Astrocyte (in vitro differentiated cells and primary cell): ENCODE data around the gene SPINK8. TPM values are rescaled to one million over a fixed set of nuclear protein-coding genes. Genes with fewer than 3 reads are reported as not detected.

Experiments used
- DNase-seq: peaks from one replicate; pipeline ENCODE4 v3.0.0-alpha.2; 2010; ENCODE audit warnings: low read depth
- FAIRE-seq: peaks from 2 replicates; lab custom pipeline; 2011; peaks lifted over from hg19 to GRCh38; lab: Jason Lieb, UNC
- H2AFZ ChIP-seq: 2 replicates; pipeline ENCODE4 v1.6.0; 2012; ENCODE audit warnings: low read depth, low read length, inconsistent platforms
- H3K27ac ChIP-seq: 2 replicates; pipeline ENCODE4 v1.5.1; 2011; ENCODE audit warnings: low read depth, low read length, inconsistent platforms
- H3K27me3 ChIP-seq: 2 replicates; pipeline ENCODE4 v1.6.0; 2011; ENCODE audit warnings: low read length, inconsistent platforms; ENCODE audit not compliant: insufficient read depth
- H3K36me3 ChIP-seq: 2 replicates; pipeline ENCODE4 v1.5.1; 2011; ENCODE audit warnings: low read length, inconsistent platforms; ENCODE audit not compliant: insufficient read depth
- H3K4me1 ChIP-seq: 2 replicates; pipeline ENCODE4 v1.5.1; 2011; ENCODE audit warnings: low read length, inconsistent platforms; ENCODE audit not compliant: insufficient read depth
- H3K4me2 ChIP-seq: 2 replicates; pipeline ENCODE4 v1.6.0; 2012; ENCODE audit warnings: low read length, inconsistent platforms
- H3K4me3 ChIP-seq: 2 replicates; pipeline ENCODE4 v1.5.1; 2011; ENCODE audit warnings: low read depth, mild to moderate bottlenecking, low read length, inconsistent platforms; ENCODE audit not compliant: insufficient read depth
- H3K79me2 ChIP-seq: 2 replicates; pipeline ENCODE4 v1.6.0; 2012; ENCODE audit warnings: mild to moderate bottlenecking, low read length, inconsistent platforms; ENCODE audit not compliant: insufficient read depth
- H3K9ac ChIP-seq: 2 replicates; pipeline ENCODE4 v1.6.0; 2012; ENCODE audit warnings: mild to moderate bottlenecking, low read length, inconsistent platforms
- H3K9me3 ChIP-seq: 2 replicates; pipeline ENCODE4 v1.5.1; 2012; ENCODE audit warnings: low read depth, mild to moderate bottlenecking, low read length, inconsistent platforms; ENCODE audit not compliant: insufficient read depth
- H4K20me1 ChIP-seq: 2 replicates; pipeline ENCODE4 v1.6.0; 2012; ENCODE audit warnings: low read length, inconsistent platforms; ENCODE audit not compliant: insufficient read depth
- H3K27ac Mint-ChIP-seq: one replicate; pipeline ENCODE4 v1.8.0; 2021; ENCODE audit warnings: mild to moderate bottlenecking, mixed read lengths; ENCODE audit not compliant: unreplicated experiment
- H3K27me3 Mint-ChIP-seq: one replicate; pipeline ENCODE4 v1.8.0; 2021; ENCODE audit warnings: low read depth, mixed read lengths; ENCODE audit not compliant: unreplicated experiment
- H3K36me3 Mint-ChIP-seq: one replicate; pipeline ENCODE4 v1.8.0; 2021; ENCODE audit warnings: low read depth, mixed read lengths; ENCODE audit not compliant: unreplicated experiment
- H3K4me1 Mint-ChIP-seq: one replicate; pipeline ENCODE4 v1.8.0; 2021; ENCODE audit warnings: low read depth, mixed read lengths; ENCODE audit not compliant: unreplicated experiment
- H3K4me3 Mint-ChIP-seq: one replicate; pipeline ENCODE4 v1.8.0; 2021; ENCODE audit warnings: mild to moderate bottlenecking, moderate library complexity, mixed read lengths; ENCODE audit not compliant: unreplicated experiment
- H3K9me3 Mint-ChIP-seq: one replicate; pipeline ENCODE4 v1.8.0; 2021; ENCODE audit warnings: mild to moderate bottlenecking, mixed read lengths; ENCODE audit not compliant: unreplicated experiment
- CTCF ChIP-seq: IDR thresholded peaks from 2 replicates; pipeline ENCODE4 v1.5.1; 2011; ENCODE audit warnings: low read depth, mild to moderate bottlenecking, inconsistent platforms, low read length, moderate library complexity; ENCODE audit not compliant: insufficient read depth
- EZH2 ChIP-seq: IDR thresholded peaks from 2 replicates; pipeline ENCODE4 v1.6.1; 2012; ENCODE audit warnings: mild to moderate bottlenecking, low read length, inconsistent platforms; ENCODE audit not compliant: insufficient read depth
- total RNA-seq: library from RNA; stranded (reverse); gene quantifications from 2 replicates; pipeline ENCODE4 v1.2.1, GENCODE V29; 2021

Gene SPINK8
- total RNA-seq, 1 donor from 2014 or later = not detected

GRCh38 chr3:48347500-48347899, 14.0 kb upstream of the SPINK8 start:
- Histone ChIP-seq H3K4me2 (no peak overlapping the region), H3K27ac (no peak overlapping the region), H3K9ac (no peak overlapping the region), H4K20me1 (no peaks in the 10 kb centered on the region), H3K36me3 (no peaks in the 10 kb centered on the region), H3K79me2 (no peaks in the 10 kb centered on the region), H3K9me3 (no peaks in the 10 kb centered on the region), H3K27me3 (peaks cover 5% of the 10 kb centered on the region), H3K4me3 (no peak overlapping the region), H3K4me1 (no peaks in the 10 kb centered on the region), H2AFZ (no peak overlapping the region)
- H3K4me3 Mint-ChIP-seq = no peak overlapping the region
- TF ChIP-seq EZH2 = no peak
- TF ChIP-seq CTCF = no peak
- FAIRE-seq = no peak
- H3K36me3 Mint-ChIP-seq = peaks cover 1% of the 10 kb centered on the region
- H3K27me3 Mint-ChIP-seq = peaks cover 27% of the 10 kb centered on the region
- DNase-seq = no peak
- no peaks in the 10 kb centered on the region for H3K9me3 Mint-ChIP-seq
- H3K27ac Mint-ChIP-seq = no peak overlapping the region
- no peaks in the 10 kb centered on the region for H3K4me1 Mint-ChIP-seq

GRCh38 chr3:48345946-48346572, 12.6 kb upstream of the SPINK8 start:
- Histone ChIP-seq H3K27me3 (no peaks in the 10 kb centered on the region), H3K79me2 (no peaks in the 10 kb centered on the region), H3K27ac (no peak overlapping the region), H3K9ac (no peak overlapping the region), H4K20me1 (no peaks in the 10 kb centered on the region), H3K36me3 (no peaks in the 10 kb centered on the region), H3K9me3 (no peaks in the 10 kb centered on the region), H2AFZ (no peak overlapping the region), H3K4me3 (no peak overlapping the region), H3K4me2 (no peak overlapping the region), H3K4me1 (no peaks in the 10 kb centered on the region)
- no peak for TF ChIP-seq CTCF
- no peak for TF ChIP-seq EZH2
- Mint-ChIP-seq H3K4me3 (no peak overlapping the region), H3K4me1 (no peaks in the 10 kb centered on the region), H3K9me3 (no peaks in the 10 kb centered on the region), H3K36me3 (peaks cover 1% of the 10 kb centered on the region), H3K27me3 (peaks cover 23% of the 10 kb centered on the region), H3K27ac (no peak overlapping the region)
- FAIRE-seq (no peak), DNase-seq (no peak)

- Mint-ChIP-seq H3K4me3 (no peak overlapping the region), H3K27ac (no peak overlapping the region), H3K4me1 (no peaks in the 10 kb centered on the region), H3K36me3 (peaks cover 1% of the 10 kb centered on the region), H3K27me3 (peaks cover 19% of the 10 kb centered on the region), H3K9me3 (no peaks in the 10 kb centered on the region)
- Histone ChIP-seq H3K27ac (no peak overlapping the region), H3K4me1 (no peaks in the 10 kb centered on the region), H3K9me3 (no peaks in the 10 kb centered on the region), H3K4me2 (no peak overlapping the region), H3K79me2 (no peaks in the 10 kb centered on the region), H3K9ac (no peak overlapping the region), H2AFZ (no peak overlapping the region), H3K4me3 (no peak overlapping the region), H4K20me1 (no peaks in the 10 kb centered on the region), H3K27me3 (no peaks in the 10 kb centered on the region), H3K36me3 (no peaks in the 10 kb centered on the region)
- TF ChIP-seq CTCF (no peak), EZH2 (no peak)
- FAIRE-seq = no peak
- no peak for DNase-seq
Observed at GRCh38 chr3:48344867-48345507, 11.5 kb upstream of the SPINK8 start.
